Thyroid gland (tissue), 4 donors: ENCODE results near the gene INTS11.

Experiments used
- CTCF ChIP-seq, 6 experiments: fragments of 200-600 bp in 3 of 6; fragments of 450-650 bp in 3 of 6; sonication (generic) in 3 of 6; IDR thresholded peaks; one replicate each; pipeline ENCODE4 v1.5.1; 2016 to 2019; ENCODE audit warnings: antibody characterized with exemption in 6 of 6, mild to moderate bottlenecking in 2 of 6, inconsistent platforms in 1 of 6, moderate library complexity in 1 of 6
- POLR2A ChIP-seq, 2 donors: fragments of 450-650 bp; IDR thresholded peaks; one replicate each; pipeline ENCODE4 v1.6.1; 2017; ENCODE audit warnings: antibody characterized with exemption in 2 of 2, mild to moderate bottlenecking in 2 of 2, moderate library complexity in 1 of 2

- TF ChIP-seq CTCF (IDR thresholded peaks at IDR 0.05), result no peak
- no peak for TF ChIP-seq POLR2A (IDR thresholded peaks at IDR 0.05)
These were observed 17.7 kb downstream of the INTS11 start for GRCh38 chr1:1306661-1307260.
